Astrocyte (in vitro differentiated cells and primary cell): ENCODE measurements around the gene USP19. TPM values are rescaled to one million over a fixed set of nuclear protein-coding genes. Genes with fewer than 3 reads are reported as not detected.
A peak's percentile ranks its signal among the peaks of the same experiment; 100 is the strongest.

Source experiments
- DNase-seq: peaks from one replicate; pipeline ENCODE4 v3.0.0-alpha.2; 2010; ENCODE audit warnings: low read depth
- FAIRE-seq: peaks from 2 replicates; lab custom pipeline; 2011; peaks lifted over from hg19 to GRCh38; lab: Jason Lieb, UNC
- H2AFZ ChIP-seq: 2 replicates; pipeline ENCODE4 v1.6.0; 2012; ENCODE audit warnings: low read depth, low read length, inconsistent platforms
- H3K27ac ChIP-seq: 2 replicates; pipeline ENCODE4 v1.5.1; 2011; ENCODE audit warnings: low read depth, low read length, inconsistent platforms
- H3K27me3 ChIP-seq: 2 replicates; pipeline ENCODE4 v1.6.0; 2011; ENCODE audit warnings: low read length, inconsistent platforms; ENCODE audit not compliant: insufficient read depth
- H3K36me3 ChIP-seq: 2 replicates; pipeline ENCODE4 v1.5.1; 2011; ENCODE audit warnings: low read length, inconsistent platforms; ENCODE audit not compliant: insufficient read depth
- H3K4me1 ChIP-seq: 2 replicates; pipeline ENCODE4 v1.5.1; 2011; ENCODE audit warnings: low read length, inconsistent platforms; ENCODE audit not compliant: insufficient read depth
- H3K4me2 ChIP-seq: 2 replicates; pipeline ENCODE4 v1.6.0; 2012; ENCODE audit warnings: low read length, inconsistent platforms
- H3K4me3 ChIP-seq: 2 replicates; pipeline ENCODE4 v1.5.1; 2011; ENCODE audit warnings: low read depth, mild to moderate bottlenecking, low read length, inconsistent platforms; ENCODE audit not compliant: insufficient read depth
- H3K79me2 ChIP-seq: 2 replicates; pipeline ENCODE4 v1.6.0; 2012; ENCODE audit warnings: mild to moderate bottlenecking, low read length, inconsistent platforms; ENCODE audit not compliant: insufficient read depth
- H3K9ac ChIP-seq: 2 replicates; pipeline ENCODE4 v1.6.0; 2012; ENCODE audit warnings: mild to moderate bottlenecking, low read length, inconsistent platforms
- H3K9me3 ChIP-seq: 2 replicates; pipeline ENCODE4 v1.5.1; 2012; ENCODE audit warnings: low read depth, mild to moderate bottlenecking, low read length, inconsistent platforms; ENCODE audit not compliant: insufficient read depth
- H4K20me1 ChIP-seq: 2 replicates; pipeline ENCODE4 v1.6.0; 2012; ENCODE audit warnings: low read length, inconsistent platforms; ENCODE audit not compliant: insufficient read depth
- H3K27ac Mint-ChIP-seq: one replicate; pipeline ENCODE4 v1.8.0; 2021; ENCODE audit warnings: mild to moderate bottlenecking, mixed read lengths; ENCODE audit not compliant: unreplicated experiment
- H3K27me3 Mint-ChIP-seq: one replicate; pipeline ENCODE4 v1.8.0; 2021; ENCODE audit warnings: low read depth, mixed read lengths; ENCODE audit not compliant: unreplicated experiment
- H3K36me3 Mint-ChIP-seq: one replicate; pipeline ENCODE4 v1.8.0; 2021; ENCODE audit warnings: low read depth, mixed read lengths; ENCODE audit not compliant: unreplicated experiment
- H3K4me1 Mint-ChIP-seq: one replicate; pipeline ENCODE4 v1.8.0; 2021; ENCODE audit warnings: low read depth, mixed read lengths; ENCODE audit not compliant: unreplicated experiment
- H3K4me3 Mint-ChIP-seq: one replicate; pipeline ENCODE4 v1.8.0; 2021; ENCODE audit warnings: mild to moderate bottlenecking, moderate library complexity, mixed read lengths; ENCODE audit not compliant: unreplicated experiment
- H3K9me3 Mint-ChIP-seq: one replicate; pipeline ENCODE4 v1.8.0; 2021; ENCODE audit warnings: mild to moderate bottlenecking, mixed read lengths; ENCODE audit not compliant: unreplicated experiment
- CTCF ChIP-seq: IDR thresholded peaks from 2 replicates; pipeline ENCODE4 v1.5.1; 2011; ENCODE audit warnings: low read depth, mild to moderate bottlenecking, inconsistent platforms, low read length, moderate library complexity; ENCODE audit not compliant: insufficient read depth
- EZH2 ChIP-seq: IDR thresholded peaks from 2 replicates; pipeline ENCODE4 v1.6.1; 2012; ENCODE audit warnings: mild to moderate bottlenecking, low read length, inconsistent platforms; ENCODE audit not compliant: insufficient read depth
- total RNA-seq: library from RNA; stranded (reverse); gene quantifications from 2 replicates; pipeline ENCODE4 v1.2.1, GENCODE V29; 2021

USP19 gene
- total RNA-seq, 1 donor from 2014 or later: 28.7 TPM

- Histone ChIP-seq H3K9ac (peak within 1 kb of the TSS; percentile 97), H3K27ac (peak within 1 kb of the TSS; percentile 81), H2AFZ (peak within 1 kb of the TSS; percentile 95), H3K4me2 (peak within 1 kb of the TSS; percentile 99), H3K79me2 (peaks cover 50% of the 10 kb centered on the region), H3K4me1 (peaks cover 22% of the 10 kb centered on the region), H3K36me3 (peaks cover 11% of the 10 kb centered on the region), H3K4me3 (peak within 1 kb of the TSS; percentile 97), H3K9me3 (no peaks in the 10 kb centered on the region), H4K20me1 (peaks cover 43% of the 10 kb centered on the region), H3K27me3 (no peaks in the 10 kb centered on the region)
- Mint-ChIP-seq H3K27ac (peak within 1 kb of the TSS; percentile 83), H3K36me3 (peaks cover 14% of the 10 kb centered on the region), H3K27me3 (no peaks in the 10 kb centered on the region), H3K9me3 (no peaks in the 10 kb centered on the region), H3K4me3 (peak within 1 kb of the TSS; percentile 90), H3K4me1 (peaks cover 10% of the 10 kb centered on the region)
- FAIRE-seq (no peak), DNase-seq (peak; percentile 82)
- TF ChIP-seq CTCF: peak; percentile 9
- no peak for TF ChIP-seq EZH2
These were observed 12.0 kb upstream of the USP19 start, which contains the start of gene LAMB2 for GRCh38 chr3:49132437-49133225. TSS of gene LAMB2 (minus strand) at chr3:49133050. CDS start at chr3:49132867, 183 bp downstream.

GRCh38 chr3:49132073-49132436, 11.4 kb upstream of the USP19 start:
- DNase-seq (no peak), FAIRE-seq (no peak)
- TF ChIP-seq CTCF: no peak
- no peak for TF ChIP-seq EZH2
- no peaks in the 10 kb centered on the region for H3K9me3 ChIP-seq
- Mint-ChIP-seq H3K27me3 (no peaks in the 10 kb centered on the region), H3K4me3 (peak overlapping the region; percentile 90), H3K27ac (peak overlapping the region; percentile 34), H3K36me3 (peaks cover 18% of the 10 kb centered on the region), H3K4me1 (peaks cover 10% of the 10 kb centered on the region), H3K9me3 (no peaks in the 10 kb centered on the region)
- peaks cover 44% of the 10 kb centered on the region for H4K20me1 ChIP-seq
- H3K4me2 ChIP-seq: peak overlapping the region; percentile 99
- H3K4me1 ChIP-seq: peaks cover 22% of the 10 kb centered on the region
- H3K79me2 ChIP-seq: peaks cover 50% of the 10 kb centered on the region
- H2AFZ ChIP-seq: peak overlapping the region; percentile 95
- H3K27me3 ChIP-seq: no peaks in the 10 kb centered on the region
- peak overlapping the region; percentile 78 for H3K27ac ChIP-seq
- peaks cover 11% of the 10 kb centered on the region for H3K36me3 ChIP-seq
- H3K9ac ChIP-seq: peak overlapping the region; percentile 97
- peak overlapping the region; percentile 97 for H3K4me3 ChIP-seq

GRCh38 chr3:49131576-49131975, 11.0 kb upstream of the USP19 start:
- Histone ChIP-seq H3K36me3 (peaks cover 15% of the 10 kb centered on the region), H3K4me2 (peak overlapping the region; percentile 99), H3K27me3 (no peaks in the 10 kb centered on the region), H2AFZ (no peak overlapping the region), H3K27ac (no peak overlapping the region), H3K9ac (peak overlapping the region; percentile 97), H3K9me3 (no peaks in the 10 kb centered on the region), H4K20me1 (peaks cover 46% of the 10 kb centered on the region), H3K4me1 (peaks cover 22% of the 10 kb centered on the region), H3K4me3 (peak overlapping the region; percentile 97), H3K79me2 (peaks cover 50% of the 10 kb centered on the region)
- H3K9me3 Mint-ChIP-seq: no peaks in the 10 kb centered on the region
- H3K27ac Mint-ChIP-seq: peak overlapping the region; percentile 85
- TF ChIP-seq EZH2: no peak
- TF ChIP-seq CTCF: no peak
- peaks cover 10% of the 10 kb centered on the region for H3K4me1 Mint-ChIP-seq
- no peaks in the 10 kb centered on the region for H3K27me3 Mint-ChIP-seq
- peak overlapping the region; percentile 90 for H3K4me3 Mint-ChIP-seq
- no peak for DNase-seq
- no peak for FAIRE-seq
- H3K36me3 Mint-ChIP-seq: peaks cover 18% of the 10 kb centered on the region
